ENCODE measurements around the gene AKAP12.
"Not testable (repeated sequence)": the region's sequence is repeated elsewhere in the genome, so short reads cannot be mapped to it uniquely, and the experiment has no call there.

Gene AKAP12

GRCh38 chr6:151358475-151358874 lies 118.7 kb downstream of the AKAP12 start:
- Histone ChIP-seq H3K27ac (no peak overlapping the region), H3K4me3 (no peak overlapping the region)

- Histone ChIP-seq H3K4me3 (no peak overlapping the region), H3K27ac (no peak overlapping the region)
These were observed 119.7 kb downstream of the AKAP12 start for GRCh38 chr6:151359486-151359885.

GRCh38 chr6:151365233-151365632 lies 125.5 kb downstream of the AKAP12 start:
- no peak overlapping the region for H3K27ac ChIP-seq
- no peak overlapping the region for H3K4me3 ChIP-seq

GRCh38 chr6:151370509-151371078 lies 130.8 kb downstream of the AKAP12 start:
- no peak overlapping the region for H3K4me3 ChIP-seq

DNA sequence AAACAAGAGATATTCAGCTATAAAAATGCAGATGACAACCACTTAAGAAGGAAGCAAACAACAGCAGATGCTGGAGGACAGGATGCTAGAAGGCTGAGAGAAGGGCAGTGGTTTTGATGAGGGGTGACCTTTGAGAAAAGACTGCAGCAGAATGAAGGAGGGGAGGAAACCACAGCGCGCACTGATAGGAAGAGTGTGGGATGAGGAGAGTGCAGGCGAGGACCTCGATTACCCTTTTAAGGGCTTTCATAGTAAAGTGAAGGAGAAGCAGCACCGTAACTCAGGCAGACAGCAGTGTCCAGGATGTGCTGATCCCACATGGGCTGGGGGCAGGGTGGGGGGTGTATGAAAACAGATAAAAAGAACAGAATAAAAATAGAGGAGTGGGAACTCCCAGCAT lies 132.4 kb downstream of the AKAP12 start:
- Histone ChIP-seq H3K4me3 (no peak overlapping the region), H3K27ac (peak overlapping the region in 3 of 21 experiments; percentile 24 to 60 (median 44))

More at GRCh38 chr6:151370509-151371078, 130.8 kb downstream of the AKAP12 start:
- H3K27ac ChIP-seq, result no peak overlapping the region

GRCh38 chr6:151374036-151374683 lies 134.4 kb downstream of the AKAP12 start:
- peak overlapping the region in 12 of 21 experiments; percentile 5 to 73 (median 40) for H3K27ac ChIP-seq
- H3K4me3 ChIP-seq, result peak overlapping the region in 1 of 7 experiments; percentile 0

GRCh38 chr6:151375833-151376232 lies 136.1 kb downstream of the AKAP12 start:
- no peak overlapping the region for H3K27ac ChIP-seq
- no peak overlapping the region for H3K4me3 ChIP-seq

GRCh38 chr6:151376440-151376839 lies 136.7 kb downstream of the AKAP12 start:
- Histone ChIP-seq H3K27ac (no peak overlapping the region), H3K4me3 (no peak overlapping the region)

GRCh38 chr6:151377095-151377494 lies 137.3 kb downstream of the AKAP12 start:
- Histone ChIP-seq H3K27ac (no peak overlapping the region), H3K4me3 (no peak overlapping the region)

GRCh38 chr6:151379933-151380847 lies 140.4 kb downstream of the AKAP12 start:
- Histone ChIP-seq H3K27ac (peak overlapping the region in 20 of 21 experiments; percentile 45 to 94 (median 76)), H3K4me3 (peak overlapping the region in 5 of 7 experiments; percentile 1 to 13 (median 9))

DNA sequence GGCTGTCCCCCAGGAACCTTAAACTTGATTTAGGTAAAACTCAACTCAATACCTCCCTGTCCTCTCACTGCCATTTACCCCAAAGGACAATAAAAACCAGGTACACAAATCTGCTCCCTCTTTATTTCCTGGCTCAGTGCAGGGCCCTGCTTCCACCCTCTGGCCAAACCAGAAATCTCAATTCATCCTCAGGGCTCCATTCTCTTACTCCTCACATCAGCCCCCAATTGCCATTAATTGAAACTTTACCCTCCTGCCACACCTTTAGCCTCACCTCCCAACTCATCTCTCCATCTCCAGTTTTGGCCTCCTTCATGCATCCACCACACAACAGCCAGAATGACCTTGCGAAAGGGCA lies 141.1 kb downstream of the AKAP12 start:
- Histone ChIP-seq H3K4me3 (peak overlapping the region in 1 of 7 experiments; percentile 1), H3K27ac (peak overlapping the region in 19 of 21 experiments; percentile 54 to 94 (median 78))

- Histone ChIP-seq H3K27ac (no peak overlapping the region), H3K4me3 (no peak overlapping the region)
These were observed 142.0 kb downstream of the AKAP12 start for GRCh38 chr6:151381722-151382121.

DNA sequence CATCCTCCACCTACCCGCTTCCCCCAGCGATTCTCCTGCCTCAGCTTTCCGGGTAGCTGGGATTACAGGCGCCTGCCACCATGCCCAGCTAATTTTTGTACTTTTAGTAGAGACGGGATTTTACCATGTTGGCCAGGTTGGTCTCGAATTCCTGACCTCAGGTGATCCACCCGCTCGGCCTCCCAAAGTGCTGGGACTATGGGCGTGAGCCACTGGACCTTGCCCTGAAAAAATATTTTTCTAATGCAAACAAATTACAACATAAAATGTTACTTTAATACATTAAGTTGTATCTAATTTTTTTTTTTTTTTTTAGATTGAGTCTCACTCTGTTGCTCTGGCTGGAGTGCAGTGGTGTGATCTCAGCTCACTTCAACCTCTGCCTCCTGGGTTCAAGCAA lies 142.9 kb downstream of the AKAP12 start:
- not testable (repeated sequence) for H3K27ac ChIP-seq

GRCh38 chr6:151384151-151384550 lies 144.4 kb downstream of the AKAP12 start:
- H3K4me3 ChIP-seq, result no peak overlapping the region
- H3K27ac ChIP-seq, result no peak overlapping the region

More for the DNA sequence above, 142.9 kb downstream of the AKAP12 start:
- H3K4me3 ChIP-seq, result not testable (repeated sequence)

- peak overlapping the region in 3 of 21 experiments; percentile 26 to 59 (median 28) for H3K27ac ChIP-seq
These were observed 145.4 kb downstream of the AKAP12 start for GRCh38 chr6:151385177-151385576.

GRCh38 chr6:151387175-151387970 lies 147.6 kb downstream of the AKAP12 start:
- H3K27ac ChIP-seq, result peak overlapping the region in 5 of 21 experiments; percentile 7 to 99 (median 47)
- no peak overlapping the region for H3K4me3 ChIP-seq

More at GRCh38 chr6:151385177-151385576, 145.4 kb downstream of the AKAP12 start:
- no peak overlapping the region for H3K4me3 ChIP-seq

GRCh38 chr6:151388236-151388635 lies 148.5 kb downstream of the AKAP12 start:
- Histone ChIP-seq H3K27ac (peak overlapping the region in 11 of 21 experiments; percentile 5 to 100 (median 99)), H3K4me3 (no peak overlapping the region)

GRCh38 chr6:151388997-151389617 lies 149.3 kb downstream of the AKAP12 start:
- peak overlapping the region; percentile 66 to 99 (median 88) for H3K4me3 ChIP-seq
- H3K27ac ChIP-seq, result peak overlapping the region; percentile 23 to 100 (median 98)
